HEK293 (cell line): ENCODE data around the gene YPEL1.

ENCODE experiments used
- GLI4 ChIP-seq: fragments of 450-650 bp; formaldehyde crosslinking; IDR thresholded peaks from 2 replicates; pipeline ENCODE4 v1.5.1; 2016; ENCODE audit warnings: missing biosample characterization, missing genetic modification characterization
- IKZF3 ChIP-seq: fragments of 450-650 bp; IDR thresholded peaks from 2 replicates; pipeline ENCODE4 v1.5.0; 2018; ENCODE audit warnings: missing biosample characterization, mild to moderate bottlenecking, missing genetic modification characterization, moderate library complexity
- KLF8 ChIP-seq: fragments of 450-650 bp; formaldehyde crosslinking; IDR thresholded peaks from 2 replicates; pipeline ENCODE4 v1.5.1; 2016; ENCODE audit warnings: missing biosample characterization, missing genetic modification characterization
- PRDM10 ChIP-seq: fragments of 450-650 bp; formaldehyde crosslinking; IDR thresholded peaks from 2 replicates; pipeline ENCODE4 v1.5.1; 2016; ENCODE audit warnings: missing biosample characterization, missing genetic modification characterization
- PRDM4 ChIP-seq: fragments of 450-650 bp; formaldehyde crosslinking; IDR thresholded peaks from 2 replicates; pipeline ENCODE4 v1.5.1; 2017; ENCODE audit warnings: missing biosample characterization, missing genetic modification characterization
- SP2 ChIP-seq: fragments of 450-650 bp; formaldehyde crosslinking; IDR thresholded peaks from 2 replicates; pipeline ENCODE4 v1.5.1; 2016; ENCODE audit warnings: missing biosample characterization, missing genetic modification characterization
- SP3 ChIP-seq: fragments of 450-650 bp; formaldehyde crosslinking; IDR thresholded peaks from 2 replicates; pipeline ENCODE4 v1.5.1; 2016; ENCODE audit warnings: missing biosample characterization, missing genetic modification characterization
- ZBTB10 ChIP-seq: fragments of 450-650 bp; formaldehyde crosslinking; IDR thresholded peaks from 2 replicates; pipeline ENCODE4 v1.5.1; 2016; ENCODE audit warnings: missing biosample characterization, missing genetic modification characterization
- ZBTB17 ChIP-seq: fragments of 450-650 bp; formaldehyde crosslinking; IDR thresholded peaks from 2 replicates; pipeline ENCODE4 v1.5.1; 2016; ENCODE audit warnings: missing biosample characterization, missing genetic modification characterization
- ZBTB8A ChIP-seq: fragments of 450-650 bp; formaldehyde crosslinking; IDR thresholded peaks from 2 replicates; pipeline ENCODE4 v1.5.1; 2016; ENCODE audit warnings: missing biosample characterization, missing genetic modification characterization
- ZFP3 ChIP-seq: fragments of 450-650 bp; formaldehyde crosslinking; IDR thresholded peaks from 2 replicates; pipeline ENCODE4 v1.5.1; 2016; ENCODE audit warnings: low read depth, missing biosample characterization, missing genetic modification characterization
- ZNF133 ChIP-seq: fragments of 450-650 bp; formaldehyde crosslinking; IDR thresholded peaks from 2 replicates; pipeline ENCODE4 v1.5.1; 2016; ENCODE audit warnings: missing biosample characterization, missing genetic modification characterization
- ZNF184 ChIP-seq: fragments of 450-650 bp; IDR thresholded peaks from 2 replicates; pipeline ENCODE4 v1.5.1; 2018; ENCODE audit warnings: missing biosample characterization, mild to moderate bottlenecking, missing genetic modification characterization
- ZNF223 ChIP-seq: fragments of 450-650 bp; formaldehyde crosslinking; IDR thresholded peaks from 2 replicates; pipeline ENCODE4 v1.5.1; 2016; ENCODE audit warnings: missing biosample characterization, missing genetic modification characterization
- ZNF266 ChIP-seq: fragments of 450-650 bp; formaldehyde crosslinking; IDR thresholded peaks from 2 replicates; pipeline ENCODE4 v1.5.1; 2016; ENCODE audit warnings: missing biosample characterization, missing genetic modification characterization, low read depth
- ZNF280C ChIP-seq: fragments of 450-650 bp; formaldehyde crosslinking; IDR thresholded peaks from 2 replicates; pipeline ENCODE4 v1.5.1; 2016; ENCODE audit warnings: missing biosample characterization, missing genetic modification characterization
- ZNF335 ChIP-seq: fragments of 450-650 bp; formaldehyde crosslinking; conservative IDR thresholded peaks from 2 replicates; pipeline ENCODE4 v1.5.1; 2016; ENCODE audit warnings: missing biosample characterization, missing genetic modification characterization
- ZNF398 ChIP-seq: fragments of 450-650 bp; formaldehyde crosslinking; IDR thresholded peaks from 2 replicates; pipeline ENCODE4 v1.5.1; 2017; ENCODE audit warnings: missing biosample characterization, missing genetic modification characterization
- ZNF404 ChIP-seq: fragments of 450-650 bp; formaldehyde crosslinking; IDR thresholded peaks from 2 replicates; pipeline ENCODE4 v1.5.1; 2017; ENCODE audit warnings: missing biosample characterization, missing genetic modification characterization
- ZNF555 ChIP-seq: fragments of 450-650 bp; formaldehyde crosslinking; conservative IDR thresholded peaks from 2 replicates; pipeline ENCODE4 v1.5.1; 2017; ENCODE audit warnings: missing biosample characterization, mild to moderate bottlenecking, missing genetic modification characterization, inconsistent platforms
- ZNF629 ChIP-seq: fragments of 450-650 bp; formaldehyde crosslinking; IDR thresholded peaks from 2 replicates; pipeline ENCODE4 v1.5.1; 2017; ENCODE audit warnings: missing biosample characterization, missing genetic modification characterization
- ZSCAN30 ChIP-seq: fragments of 450-650 bp; IDR thresholded peaks from 2 replicates; pipeline ENCODE4 v1.5.1; 2018; ENCODE audit warnings: missing biosample characterization, mild to moderate bottlenecking, missing genetic modification characterization, moderate library complexity
- ZXDB ChIP-seq: fragments of 450-650 bp; formaldehyde crosslinking; IDR thresholded peaks from 2 replicates; pipeline ENCODE4 v1.5.1; 2016; ENCODE audit warnings: missing biosample characterization, missing genetic modification characterization
- TF ChIP-seq, protein P1 (sequence below): fragments of 450-650 bp; formaldehyde crosslinking; IDR thresholded peaks from 2 replicates; pipeline ENCODE4 v1.5.1; 2016; ENCODE audit warnings: missing biosample characterization, missing genetic modification characterization

Gene YPEL1

DNA sequence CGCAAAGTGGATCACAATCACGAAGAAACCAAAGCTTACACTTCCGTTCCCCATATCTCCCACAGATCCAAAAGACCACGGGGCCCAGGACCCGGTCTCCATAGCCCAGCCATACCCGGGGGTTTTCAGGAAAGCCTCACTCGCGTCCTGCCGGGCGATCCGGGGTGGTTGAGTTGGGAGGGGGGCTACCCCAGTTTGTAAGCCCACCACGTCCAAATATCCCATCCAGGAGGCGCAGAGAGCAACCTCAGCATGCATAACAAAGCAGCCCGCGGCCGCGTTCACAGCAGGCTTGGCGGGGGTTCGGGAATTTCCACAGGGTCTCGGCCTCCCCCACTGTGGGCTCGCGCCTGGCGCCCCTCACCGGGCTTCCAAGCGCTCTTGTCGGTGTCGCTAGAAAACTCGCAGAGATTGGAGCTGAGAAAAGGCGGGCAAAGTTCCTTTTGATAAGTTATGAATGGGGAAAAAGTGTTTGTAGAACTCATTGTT is 84.0 kb downstream of the YPEL1 start (continued):
- TF ChIP-seq PRDM10 (tag by site-specific recombination) = peak; percentile 48; the same call in 1 of the 2 replicates
- TF ChIP-seq ZNF404 (tag by site-specific recombination) = no peak
- no peak for TF ChIP-seq ZBTB10 (tag by site-specific recombination)
- no peak for TF ChIP-seq ZNF133
- TF ChIP-seq SP3 (tag by site-specific recombination) = no peak
- TF ChIP-seq IKZF3 (tag by site-specific recombination) = peak; percentile 42; the same call in 1 of the 2 replicates
- no peak for TF ChIP-seq ZNF555 (tag by site-specific recombination)
- TF ChIP-seq PRDM4 = no peak
- TF ChIP-seq ZBTB17 (tag by site-specific recombination) = peak; percentile 26; the same call in 1 of the 2 replicates
- TF ChIP-seq ZNF280C (tag by site-specific recombination) = no peak
- peak; percentile 54 for TF ChIP-seq ZBTB8A
- peak; percentile 83 for TF ChIP-seq ZNF335 (tag by site-specific recombination)
- TF ChIP-seq ZNF223 (tag by site-specific recombination) = no peak
- TF ChIP-seq ZFP3 = no peak
- TF ChIP-seq SP2 (tag by site-specific recombination) = no peak
- no peak for TF ChIP-seq KLF8
- no peak for TF ChIP-seq GLI4 (tag by site-specific recombination)
- TF ChIP-seq ZNF266 (tag by site-specific recombination) = no peak
- TF ChIP-seq ZSCAN30 (tag by site-specific recombination) = no peak
- TF ChIP-seq ZXDB = no peak
- 0 out of 2 replicates have a peak, but pooled peaks have one; percentile 8 for TF ChIP-seq ZNF398 (tag by site-specific recombination)
- TF ChIP-seq ZNF184 (tag by site-specific recombination) = no peak
- TF ChIP-seq, protein P1, sequence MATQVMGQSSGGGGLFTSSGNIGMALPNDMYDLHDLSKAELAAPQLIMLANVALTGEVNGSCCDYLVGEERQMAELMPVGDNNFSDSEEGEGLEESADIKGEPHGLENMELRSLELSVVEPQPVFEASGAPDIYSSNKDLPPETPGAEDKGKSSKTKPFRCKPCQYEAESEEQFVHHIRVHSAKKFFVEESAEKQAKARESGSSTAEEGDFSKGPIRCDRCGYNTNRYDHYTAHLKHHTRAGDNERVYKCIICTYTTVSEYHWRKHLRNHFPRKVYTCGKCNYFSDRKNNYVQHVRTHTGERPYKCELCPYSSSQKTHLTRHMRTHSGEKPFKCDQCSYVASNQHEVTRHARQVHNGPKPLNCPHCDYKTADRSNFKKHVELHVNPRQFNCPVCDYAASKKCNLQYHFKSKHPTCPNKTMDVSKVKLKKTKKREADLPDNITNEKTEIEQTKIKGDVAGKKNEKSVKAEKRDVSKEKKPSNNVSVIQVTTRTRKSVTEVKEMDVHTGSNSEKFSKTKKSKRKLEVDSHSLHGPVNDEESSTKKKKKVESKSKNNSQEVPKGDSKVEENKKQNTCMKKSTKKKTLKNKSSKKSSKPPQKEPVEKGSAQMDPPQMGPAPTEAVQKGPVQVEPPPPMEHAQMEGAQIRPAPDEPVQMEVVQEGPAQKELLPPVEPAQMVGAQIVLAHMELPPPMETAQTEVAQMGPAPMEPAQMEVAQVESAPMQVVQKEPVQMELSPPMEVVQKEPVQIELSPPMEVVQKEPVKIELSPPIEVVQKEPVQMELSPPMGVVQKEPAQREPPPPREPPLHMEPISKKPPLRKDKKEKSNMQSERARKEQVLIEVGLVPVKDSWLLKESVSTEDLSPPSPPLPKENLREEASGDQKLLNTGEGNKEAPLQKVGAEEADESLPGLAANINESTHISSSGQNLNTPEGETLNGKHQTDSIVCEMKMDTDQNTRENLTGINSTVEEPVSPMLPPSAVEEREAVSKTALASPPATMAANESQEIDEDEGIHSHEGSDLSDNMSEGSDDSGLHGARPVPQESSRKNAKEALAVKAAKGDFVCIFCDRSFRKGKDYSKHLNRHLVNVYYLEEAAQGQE (tag by site-specific recombination) = no peak
- no peak for TF ChIP-seq ZNF629 (tag by site-specific recombination)
